HepG2 (cell line): ENCODE results near the gene AAMP. TPM values are rescaled to one million over a fixed set of nuclear protein-coding genes. Genes with fewer than 3 reads are reported as not detected.
A peak's percentile ranks its signal among the peaks of the same experiment; 100 is the strongest.
"Not testable (repeated sequence)": the region's sequence is repeated elsewhere in the genome, so short reads cannot be mapped to it uniquely, and the experiment has no call there.

Experiments
- ATAC-seq: fragments of 200-7000 bp; cut with Tn5 transposase; 3 replicates; pipeline ENCODE4 v1.9.1; 2020; ENCODE audit warnings: mild to moderate bottlenecking, moderate library complexity
- BruUV-seq: library from RNA; stranded (reverse); fragments of 400-500 nt; replicated peaks from 2 replicates; lab custom pipeline; 2021; lab: Mats Ljungman, UMichigan
- CTCF ChIA-PET: fragments of 300-600 bp; formaldehyde crosslinking; extraction: SDS; loops from one replicate; lab custom pipeline; 2021; ENCODE audit warnings: low total read pairs, inconsistent platforms, low intra/inter-chr PET ratio; lab: Yijun Ruan, JAX
- POLR2A ChIA-PET: fragments of 350-600 bp; sonication (Branson Sonifier 250); formaldehyde crosslinking; loops from one replicate; lab custom pipeline; 2020; ENCODE audit warnings: antibody characterized with exemption, inconsistent platforms; lab: Yijun Ruan, JAX
- DNase-seq: peaks from one replicate; pipeline ENCODE4 v3.0.0-alpha.2; 2015; ENCODE audit warnings: low spot score
- FAIRE-seq: peaks from 3 replicates; lab custom pipeline; 2011; peaks lifted over from hg19 to GRCh38; lab: Jason Lieb, UNC
- H2AFZ ChIP-seq: one replicate; pipeline ENCODE4 v1.6.1; 2011; ENCODE audit warnings: low read length, inconsistent platforms
- H3K27ac ChIP-seq: fragments of 300-600 bp; 3 replicates; pipeline ENCODE4 v1.8.0; 2011; ENCODE audit warnings: mixed run types, mild to moderate bottlenecking, mixed read lengths, low read length, inconsistent platforms; ENCODE audit not compliant: insufficient read depth; ENCODE audit errors: extremely low read length
- H3K27me3 ChIP-seq, 2 experiments: fragments of 200-600 bp in 1 of 2; 2 replicates in 1 of 2; 3 replicates in 1 of 2; pipeline versions ENCODE4 v1.6.0 to v1.8.0; 2011; ENCODE audit warnings: low read length in 2 of 2, mild to moderate bottlenecking in 2 of 2, moderate library complexity in 2 of 2, inconsistent platforms in 1 of 2; ENCODE audit not compliant: insufficient read depth in 2 of 2, control insufficient read depth in 1 of 2
- H3K36me3 ChIP-seq, 2 experiments: fragments of 200-600 bp in 1 of 2; replicated peaks in 1 of 2; 2 replicates in 1 of 2; 3 replicates in 1 of 2; pipeline versions ENCODE4 v1.5.1 to v1.8.0; 2011; ENCODE audit warnings: low read length in 2 of 2, inconsistent platforms in 1 of 2; ENCODE audit not compliant: insufficient read depth in 2 of 2, control insufficient read depth in 1 of 2
- H3K4me1 ChIP-seq: 2 replicates; pipeline ENCODE4 v1.5.1; 2012; ENCODE audit warnings: low read length, inconsistent platforms; ENCODE audit not compliant: insufficient read depth
- H3K4me2 ChIP-seq: 2 replicates; pipeline ENCODE4 v1.6.0; 2011; ENCODE audit warnings: low read depth, low read length, inconsistent platforms
- H3K4me3 ChIP-seq, 3 experiments: fragments of 200-600 bp in 1 of 3; sonication (generic), shearing (Covaris generic) in 1 of 3; replicated peaks in 1 of 3; 2 replicates each; pipeline ENCODE4 v1.5.1; 2011 to 2016; ENCODE audit warnings: low read length in 3 of 3, inconsistent platforms in 2 of 3, low read depth in 2 of 3, mild to moderate bottlenecking in 2 of 3, control low read depth in 1 of 3, mixed read lengths in 1 of 3; ENCODE audit not compliant: insufficient read depth in 1 of 3
- H3K79me2 ChIP-seq: one replicate; pipeline ENCODE4 v1.6.1; 2011; ENCODE audit warnings: low read length, inconsistent platforms; ENCODE audit not compliant: insufficient read depth
- H3K9ac ChIP-seq: 2 replicates; pipeline ENCODE4 v1.6.0; 2011; ENCODE audit warnings: mild to moderate bottlenecking, low read depth, low read length, inconsistent platforms; ENCODE audit not compliant: insufficient read depth
- H3K9me3 ChIP-seq: 2 replicates; pipeline ENCODE4 v1.5.1; 2012; ENCODE audit warnings: mild to moderate bottlenecking, low read length
- H4K20me1 ChIP-seq: 2 replicates; pipeline ENCODE4 v1.6.0; 2011; ENCODE audit warnings: inconsistent platforms, mild to moderate bottlenecking, low read length, moderate library complexity; ENCODE audit not compliant: insufficient read depth
- ARNT ChIP-seq: fragments of 450-650 bp; IDR thresholded peaks from 2 replicates; pipeline ENCODE4 v1.6.1; 2017
- CCDC6 ChIP-seq: sonication (generic); formaldehyde crosslinking; IDR thresholded peaks from 2 replicates; pipeline ENCODE4 v1.8.1; 2022; ENCODE audit warnings: mild to moderate bottlenecking, missing genetic modification reagents, moderate library complexity
- FIP1L1 ChIP-seq: fragments of 200-400 bp; formaldehyde crosslinking; IDR thresholded peaks from 2 replicates; pipeline ENCODE4 v1.6.1; 2018; ENCODE audit warnings: low read depth, mild to moderate bottlenecking, low read length, moderate library complexity, borderline replicate concordance; ENCODE audit not compliant: insufficient read depth
- HIVEP1 ChIP-seq: sonication (generic); formaldehyde crosslinking; IDR thresholded peaks from 2 replicates; pipeline ENCODE4 v1.4.0; 2020; ENCODE audit warnings: mild to moderate bottlenecking, missing genetic modification reagents
- SOX13 ChIP-seq, 3 experiments: fragments of 450-650 bp in 1 of 3; sonication (generic) in 1 of 3; formaldehyde crosslinking in 1 of 3; IDR thresholded peaks in 2 of 3; conservative IDR thresholded peaks in 1 of 3; 2 replicates each; pipeline versions ENCODE4 v1.5.0 to v1.6.1; 2016 to 2020; ENCODE audit warnings: antibody characterized with exemption in 1 of 3, mild to moderate bottlenecking in 1 of 3, missing compliant biosample characterization in 1 of 3, missing genetic modification reagents in 1 of 3, moderate library complexity in 1 of 3
- U2AF2 ChIP-seq: fragments of 200-400 bp; formaldehyde crosslinking; IDR thresholded peaks from 2 replicates; pipeline ENCODE4 v1.6.1; 2017; ENCODE audit warnings: low read depth, mild to moderate bottlenecking, low read length
- ZNF460 ChIP-seq: sonication (generic); formaldehyde crosslinking; IDR thresholded peaks from 2 replicates; pipeline ENCODE4 v1.5.1; 2020; ENCODE audit warnings: missing genetic modification reagents, mild to moderate bottlenecking, borderline replicate concordance
- ZNF563 ChIP-seq: sonication (generic); formaldehyde crosslinking; IDR thresholded peaks from 2 replicates; pipeline ENCODE4 v1.8.0; 2022; ENCODE audit warnings: mild to moderate bottlenecking, moderate library complexity, missing genetic modification reagents
- ZNF564 ChIP-seq: sonication (generic); formaldehyde crosslinking; IDR thresholded peaks from 2 replicates; pipeline ENCODE4 v1.8.1; 2023; ENCODE audit warnings: mild to moderate bottlenecking, missing genetic modification reagents
- ZNF570 ChIP-seq: sonication (generic); formaldehyde crosslinking; IDR thresholded peaks from 2 replicates; pipeline ENCODE4 v1.4.0; 2020; ENCODE audit warnings: mild to moderate bottlenecking, missing genetic modification reagents, borderline replicate concordance
- WGBS: methylation state at CpG from one replicate; pipeline ENCODE4 v1.1.6; 2017; ENCODE audit warnings: low lambda C conversion rate; 5-methylcytosine and 5-hydroxymethylcytosine counted together
- in situ Hi-C: cut with HindIII; loops from 2 replicates; pipeline ENCODE4 v1.10.0; 2017; ENCODE audit warnings: low pct_unique_long_range_greater_than_20kb; ENCODE audit not compliant: extremely low pct_ligation_motif_present
- intact Hi-C: fragments of 100-400 bp; cut with micrococcal nuclease; formaldehyde crosslinking; loops from one replicate; pipeline ENCODE4 v1.10.0; 2022; ENCODE audit not compliant: unreplicated experiment
- polyA plus RNA-seq, 8 experiments: library from polyadenylated mRNA; depleted of rRNA in 3 of 8; stranded (reverse) in 7 of 8; unstranded in 1 of 8; fragments of >200 nt; fragmentation: Illumina TruSeq in 4 of 8; extraction: Trizol in 4 of 8; gene quantifications; 2 replicates each; pipeline versions ENCODE4 v1.2.1 to v1.2.3, GENCODE V29; 2011 to 2016; ENCODE audit warnings: low read depth in 4 of 8, missing spikeins in 1 of 8, mixed read lengths in 1 of 8; ENCODE audit not compliant: insufficient read depth in 1 of 8
- total RNA-seq, 5 experiments: library from RNA; depleted of rRNA; stranded (reverse); fragments of >200 nt; fragmentation: Illumina TruSeq; extraction: Trizol; gene quantifications; 2 replicates each; pipeline ENCODE4 v1.2.3, GENCODE V29; 2016; ENCODE audit warnings: low read depth in 1 of 5
- TF ChIP-seq, protein P1 (sequence below): sonication (generic); formaldehyde crosslinking; IDR thresholded peaks from 2 replicates; pipeline ENCODE4 v1.5.0; 2020; ENCODE audit warnings: mild to moderate bottlenecking, missing genetic modification reagents

Gene AAMP
- total and polyA plus RNA-seq, 2 of the 13 experiments (the other 11 are each of a cell fraction or from before 2014, with no cell fraction given) = 110 to 186 TPM

DNA sequence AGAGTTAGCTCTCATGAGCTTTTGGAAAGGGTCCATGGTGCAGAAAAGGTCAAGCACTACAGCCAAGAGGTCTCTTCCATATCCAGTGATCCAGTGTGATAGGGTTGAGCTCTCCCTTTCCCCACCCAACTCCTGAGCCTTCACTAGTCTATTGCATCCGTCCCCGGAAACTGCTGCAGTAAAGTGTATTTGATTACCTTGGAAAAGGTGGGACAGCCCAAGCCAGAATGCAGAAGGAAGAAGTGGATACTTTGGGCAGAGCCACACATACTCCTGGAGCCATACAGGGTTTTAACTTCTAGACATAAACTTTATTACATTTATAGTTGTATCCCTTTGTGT is 3.9 kb upstream of the AAMP start:
- in situ Hi-C loops (loop anchor here (5.0 to 10.0 kb wide), 2 partner anchors 191 to 373 kb away; no protein-coding TSS in a partner anchor), intact Hi-C loops (loop anchor here (5.0 kb wide), 2 partner anchors 57 to 87 kb away; partner anchors contain the start of gene ARPC2)
- no TSS peak for BruUV-seq
- ChIA-PET POLR2A (interaction anchor here (1.8 to 7.5 kb wide), 3 partner anchors 11 to 126 kb away, joined by 8 to 121 read pairs (median 110); partner anchors contain the start of genes CTDSP1 and TMBIM1), CTCF (interaction anchor here (1.8 kb wide), 1 partner anchor 17 kb away, joined by 5 read pairs; no protein-coding TSS in a partner anchor)
- no peak overlapping the region for H3K4me2 ChIP-seq
- no peak overlapping the region for H3K27ac ChIP-seq
- ATAC-seq = no peak
- H3K9me3 ChIP-seq = no peaks in the 10 kb centered on the region
- no peak overlapping the region for H2AFZ ChIP-seq
- H3K9ac ChIP-seq = no peak overlapping the region
- peaks cover 27% of the 10 kb centered on the region for H3K4me1 ChIP-seq
- DNase-seq = no peak
- peaks cover 21% of the 10 kb centered on the region for H3K79me2 ChIP-seq
- H3K36me3 ChIP-seq = peaks cover 31 to 54% of the 10 kb centered on the region in 2 experiments
- H4K20me1 ChIP-seq = no peaks in the 10 kb centered on the region; the same call in 1 of the 2 replicates
- H3K4me3 ChIP-seq = no peak overlapping the region
- H3K27me3 ChIP-seq = no peaks in the 10 kb centered on the region; a peak in 1 of 5 replicates
- no peak for FAIRE-seq
- 95% methylated on average over 2 of the region's 2 CpGs for WGBS
- TF ChIP-seq FIP1L1 = no peak
- TF ChIP-seq SOX13 (IDR thresholded peaks at IDR 0.05) = no peak
- TF ChIP-seq SOX13 (CRISPR knock-in tag; conservative IDR thresholded peaks at IDR 0.05 in 1 of 2, IDR thresholded peaks at IDR 0.05 in 1 of 2) = no peak
- no peak for TF ChIP-seq ARNT
- no peak for TF ChIP-seq ZNF570 (CRISPR knock-in tag)
- TF ChIP-seq U2AF2 = no peak

DNA sequence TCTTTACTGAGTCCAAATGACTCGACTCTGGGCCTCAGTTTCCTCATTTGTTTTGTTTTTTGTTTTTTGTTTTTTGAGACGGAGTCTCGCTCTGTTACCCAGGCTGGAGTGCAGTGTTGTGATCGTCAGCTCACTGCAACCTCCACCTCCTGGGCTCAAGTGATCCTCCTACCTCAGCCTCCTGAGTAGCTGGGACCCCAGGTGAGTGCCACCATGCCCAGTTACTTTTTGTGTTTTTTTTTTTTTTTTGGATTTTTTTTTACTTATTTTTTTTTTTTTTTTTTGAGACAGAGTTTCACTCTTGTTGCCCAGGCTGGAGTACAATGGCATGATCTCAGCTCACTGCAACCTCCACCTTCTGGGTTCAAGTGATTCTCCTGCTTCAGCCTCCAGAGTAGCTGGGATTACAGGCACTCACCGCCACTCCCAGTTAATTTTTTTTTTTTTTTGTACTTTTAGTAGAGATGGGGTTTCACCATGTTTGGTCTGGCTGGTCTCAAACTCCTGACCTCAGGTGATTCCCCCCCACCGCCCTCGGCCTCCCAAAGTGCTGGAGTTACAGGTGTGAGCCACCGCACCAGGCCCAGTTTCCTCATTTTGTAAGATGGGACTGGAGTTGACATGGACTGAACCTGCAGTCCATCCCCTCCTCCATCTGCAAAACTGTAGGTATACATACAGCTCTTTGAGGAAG is 3.4 kb upstream of the AAMP start:
- not testable (repeated sequence) for FAIRE-seq, H3K9ac ChIP-seq, H2AFZ ChIP-seq, H3K27ac ChIP-seq, H3K27me3 ChIP-seq, H4K20me1 ChIP-seq, H3K4me2 ChIP-seq, H3K9me3 ChIP-seq, BruUV-seq, DNase-seq, H3K4me3 ChIP-seq, ATAC-seq
- intact Hi-C loops (loop anchor here (5.0 kb wide), 2 partner anchors 56 to 86 kb away; partner anchors contain the start of gene ARPC2), in situ Hi-C loops (loop anchor here (5.0 to 10.0 kb wide), 2 partner anchors 191 to 374 kb away; no protein-coding TSS in a partner anchor)
- H3K79me2 ChIP-seq = peaks cover 21% of the 10 kb centered on the region
- H3K4me1 ChIP-seq = peaks cover 29% of the 10 kb centered on the region
- TF ChIP-seq HIVEP1 (CRISPR knock-in tag) = 0 out of 2 replicates have a peak, but pooled peaks have one; percentile 5
- TF ChIP-seq, protein P1, sequence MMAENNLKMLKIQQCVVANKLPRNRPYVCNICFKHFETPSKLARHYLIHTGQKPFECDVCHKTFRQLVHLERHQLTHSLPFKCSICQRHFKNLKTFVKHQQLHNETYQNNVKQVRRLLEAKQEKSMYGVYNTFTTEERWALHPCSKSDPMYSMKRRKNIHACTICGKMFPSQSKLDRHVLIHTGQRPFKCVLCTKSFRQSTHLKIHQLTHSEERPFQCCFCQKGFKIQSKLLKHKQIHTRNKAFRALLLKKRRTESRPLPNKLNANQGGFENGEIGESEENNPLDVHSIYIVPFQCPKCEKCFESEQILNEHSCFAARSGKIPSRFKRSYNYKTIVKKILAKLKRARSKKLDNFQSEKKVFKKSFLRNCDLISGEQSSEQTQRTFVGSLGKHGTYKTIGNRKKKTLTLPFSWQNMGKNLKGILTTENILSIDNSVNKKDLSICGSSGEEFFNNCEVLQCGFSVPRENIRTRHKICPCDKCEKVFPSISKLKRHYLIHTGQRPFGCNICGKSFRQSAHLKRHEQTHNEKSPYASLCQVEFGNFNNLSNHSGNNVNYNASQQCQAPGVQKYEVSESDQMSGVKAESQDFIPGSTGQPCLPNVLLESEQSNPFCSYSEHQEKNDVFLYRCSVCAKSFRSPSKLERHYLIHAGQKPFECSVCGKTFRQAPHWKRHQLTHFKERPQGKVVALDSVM = 0 out of 2 replicates have a peak, but pooled peaks have one; percentile 13
- TF ChIP-seq ZNF563 (CRISPR knock-in tag) = peak; percentile 49; the same call in 1 of the 2 replicates
- TF ChIP-seq CCDC6 (CRISPR knock-in tag) = 0 out of 2 replicates have a peak, but pooled peaks have one; percentile 30
- TF ChIP-seq ZNF460 = peak; percentile 49; the same call in 1 of the 2 replicates
- 0 out of 2 replicates have a peak, but pooled peaks have one; percentile 11 for TF ChIP-seq ZNF564 (CRISPR knock-in tag)
- ChIA-PET CTCF (interaction anchor here (0.9 to 2.0 kb wide), 10 partner anchors 14 to 244 kb away, joined by 3 to 13 read pairs (median 6); partner anchors contain the start of genes CATIP and TMBIM1), POLR2A (interaction anchor here (1.0 to 7.5 kb wide), 4 partner anchors 12 to 127 kb away, joined by 4 to 121 read pairs (median 59); partner anchors contain the start of genes CTDSP1 and TMBIM1)
- peaks cover 28 to 49% of the 10 kb centered on the region in 2 experiments for H3K36me3 ChIP-seq
- WGBS = 97% methylated on average over 8 of the region's 8 CpGs
